Panc1 (cell line): ENCODE results near the gene ENAH. TPM values are rescaled to one million over a fixed set of nuclear protein-coding genes. Genes with fewer than 3 reads are reported as not detected.

ENCODE experiments used
- ATAC-seq: fragments of 200-7000 bp; cut with Tn5 transposase; 2 replicates; pipeline ENCODE4 v1.9.1; 2020; ENCODE audit warnings: mild to moderate bottlenecking, moderate library complexity
- BruUV-seq: library from RNA; stranded (reverse); fragments of 400-500 nt; replicated peaks from 2 replicates; lab custom pipeline; 2021; lab: Mats Ljungman, UMichigan
- CTCF ChIA-PET: fragments of 300-600 bp; sonication (Branson Sonifier 250); formaldehyde crosslinking; loops from one replicate; lab custom pipeline; 2022; ENCODE audit warnings: antibody characterized with exemption; lab: Charles Lee
- POLR2A ChIA-PET: fragments of 300-600 bp; sonication (Branson Sonifier 250); formaldehyde crosslinking; loops from one replicate; lab custom pipeline; 2022; ENCODE audit warnings: antibody characterized with exemption; lab: Charles Lee
- DNase-seq: peaks from one replicate; pipeline ENCODE4 v3.0.0-alpha.2; 2010; ENCODE audit warnings: low read depth, low spot score
- H3K27ac ChIP-seq: 2 replicates; pipeline ENCODE4 v1.5.1; 2011; ENCODE audit warnings: mild to moderate bottlenecking, low read length, inconsistent platforms
- H3K27me3 ChIP-seq: fragments of 200-500 bp; sonication (Bioruptor generic); 2 replicates; pipeline ENCODE4 v1.6.0; 2014; ENCODE audit warnings: low read length, inconsistent platforms; ENCODE audit not compliant: control insufficient read depth, insufficient read depth
- H3K36me3 ChIP-seq: fragments of 200-500 bp; sonication (Bioruptor generic); 2 replicates; pipeline ENCODE4 v1.5.1; 2014; ENCODE audit warnings: inconsistent platforms, mild to moderate bottlenecking, low read length, moderate library complexity; ENCODE audit not compliant: control insufficient read depth, insufficient read depth
- H3K4me1 ChIP-seq: 2 replicates; pipeline ENCODE4 v1.5.1; 2011; ENCODE audit warnings: inconsistent platforms, mild to moderate bottlenecking, low read length, moderate library complexity; ENCODE audit not compliant: control insufficient read depth, insufficient read depth
- H3K4me3 ChIP-seq, 2 experiments: 2 replicates each; pipeline ENCODE4 v1.5.1; 2011 to 2012; ENCODE audit warnings: low read depth in 2 of 2, low read length in 2 of 2, mild to moderate bottlenecking in 2 of 2, inconsistent platforms in 1 of 2, moderate library complexity in 1 of 2
- H3K9me3 ChIP-seq: fragments of 200-500 bp; sonication (Bioruptor generic); 2 replicates; pipeline ENCODE4 v1.5.1; 2014; ENCODE audit warnings: low read depth, mild to moderate bottlenecking, inconsistent platforms, low read length, moderate library complexity; ENCODE audit not compliant: control insufficient read depth, insufficient read depth
- POLR2AphosphoS5 ChIP-seq: IDR thresholded peaks from 2 replicates; pipeline ENCODE4 v1.6.1; 2012; ENCODE audit warnings: mild to moderate bottlenecking, low read depth, low read length, moderate library complexity
- SIN3A ChIP-seq: IDR thresholded peaks from 2 replicates; pipeline ENCODE4 v1.6.1; 2012; ENCODE audit warnings: low read depth, mild to moderate bottlenecking, low read length, moderate library complexity, borderline replicate concordance; ENCODE audit not compliant: insufficient read depth
- TCF7L2 ChIP-seq: IDR thresholded peaks from 2 replicates; pipeline ENCODE4 v1.6.1; 2011; ENCODE audit warnings: mild to moderate bottlenecking, low read depth, low read length, inconsistent platforms
- in situ Hi-C: cut with HindIII; loops from 2 replicates; pipeline ENCODE4 v1.10.0; 2016; ENCODE audit warnings: low sequenced_read_pairs, low pct_unique_long_range_greater_than_20kb
- intact Hi-C: fragments of 100-400 bp; cut with micrococcal nuclease; formaldehyde crosslinking; loops from one replicate; pipeline ENCODE4 v1.10.0; 2022; ENCODE audit not compliant: unreplicated experiment
- total RNA-seq: library from RNA; stranded (reverse); gene quantifications from one replicate; pipeline ENCODE4 v1.2.1, GENCODE V29; 2021; ENCODE audit not compliant: unreplicated experiment
- TF ChIP-seq, protein P1 (sequence below), 2 experiments: IDR thresholded peaks; 2 replicates each; pipeline ENCODE4 v1.6.1; 2011 to 2012; ENCODE audit warnings: low read depth in 2 of 2, control low read depth in 1 of 2, low read length in 1 of 2, mild to moderate bottlenecking in 1 of 2, moderate library complexity in 1 of 2; ENCODE audit not compliant: insufficient read depth in 1 of 2
- TF ChIP-seq, protein P2 (sequence below): fragments of 450-650 bp; IDR thresholded peaks from 2 replicates; pipeline ENCODE4 v1.5.1; 2017; ENCODE audit warnings: mild to moderate bottlenecking

ENAH gene
- total RNA-seq, 1 experiment from 2014 or later: 133 TPM

DNA sequence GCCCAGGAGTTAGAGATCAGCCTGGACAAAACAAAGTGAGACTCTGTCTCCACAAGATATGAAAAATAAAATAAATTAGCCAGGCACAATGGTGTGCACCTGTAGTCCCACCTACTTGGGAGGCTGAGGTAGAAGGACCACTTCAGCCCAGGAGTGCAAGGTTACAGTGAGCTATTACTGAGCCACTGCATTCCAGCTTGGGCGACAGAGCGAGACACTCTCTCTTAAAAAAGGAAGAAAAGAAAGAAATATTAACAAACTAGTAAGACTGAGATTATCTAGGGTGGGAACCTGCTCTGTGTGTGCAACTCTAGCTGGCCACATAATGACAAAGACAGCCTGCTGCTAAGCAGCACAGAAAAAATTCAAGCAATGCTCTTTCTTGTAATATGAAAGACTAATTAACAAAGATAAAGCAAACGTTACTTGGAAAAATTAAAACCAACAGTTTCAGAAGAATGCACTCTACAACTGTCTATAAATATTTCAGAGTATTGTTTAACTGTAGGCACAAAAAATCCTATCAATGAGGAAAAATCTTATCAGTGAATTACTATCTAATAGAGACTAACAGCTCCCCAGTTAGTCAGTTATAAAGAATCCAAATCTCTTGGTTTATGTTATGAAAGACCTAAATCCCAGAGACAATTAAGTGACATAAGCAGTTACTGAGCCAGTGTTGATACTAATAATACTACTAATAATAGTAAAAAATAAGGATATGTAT lies 74.5 kb downstream of the ENAH start:
- Histone ChIP-seq H3K9me3 (no peaks in the 10 kb centered on the region), H3K27ac (no peak overlapping the region), H3K36me3 (no peaks in the 10 kb centered on the region), H3K4me1 (0 out of 2 replicates have a peak, but pooled peaks cover 8% of the 10 kb centered on the region), H3K4me3 (no peak overlapping the region), H3K27me3 (no peaks in the 10 kb centered on the region)
- CTCF ChIA-PET: interaction anchor here (0.6 kb wide), 1 partner anchor 18 kb away, joined by 3 read pairs; no protein-coding TSS in a partner anchor
- POLR2A ChIA-PET: no interaction called here
- intact Hi-C loops (no loop called here), in situ Hi-C loops (no loop called here)
- DNase-seq (no peak), ATAC-seq (no peak)
- BruUV-seq: no TSS peak
- TF ChIP-seq, protein P1, sequence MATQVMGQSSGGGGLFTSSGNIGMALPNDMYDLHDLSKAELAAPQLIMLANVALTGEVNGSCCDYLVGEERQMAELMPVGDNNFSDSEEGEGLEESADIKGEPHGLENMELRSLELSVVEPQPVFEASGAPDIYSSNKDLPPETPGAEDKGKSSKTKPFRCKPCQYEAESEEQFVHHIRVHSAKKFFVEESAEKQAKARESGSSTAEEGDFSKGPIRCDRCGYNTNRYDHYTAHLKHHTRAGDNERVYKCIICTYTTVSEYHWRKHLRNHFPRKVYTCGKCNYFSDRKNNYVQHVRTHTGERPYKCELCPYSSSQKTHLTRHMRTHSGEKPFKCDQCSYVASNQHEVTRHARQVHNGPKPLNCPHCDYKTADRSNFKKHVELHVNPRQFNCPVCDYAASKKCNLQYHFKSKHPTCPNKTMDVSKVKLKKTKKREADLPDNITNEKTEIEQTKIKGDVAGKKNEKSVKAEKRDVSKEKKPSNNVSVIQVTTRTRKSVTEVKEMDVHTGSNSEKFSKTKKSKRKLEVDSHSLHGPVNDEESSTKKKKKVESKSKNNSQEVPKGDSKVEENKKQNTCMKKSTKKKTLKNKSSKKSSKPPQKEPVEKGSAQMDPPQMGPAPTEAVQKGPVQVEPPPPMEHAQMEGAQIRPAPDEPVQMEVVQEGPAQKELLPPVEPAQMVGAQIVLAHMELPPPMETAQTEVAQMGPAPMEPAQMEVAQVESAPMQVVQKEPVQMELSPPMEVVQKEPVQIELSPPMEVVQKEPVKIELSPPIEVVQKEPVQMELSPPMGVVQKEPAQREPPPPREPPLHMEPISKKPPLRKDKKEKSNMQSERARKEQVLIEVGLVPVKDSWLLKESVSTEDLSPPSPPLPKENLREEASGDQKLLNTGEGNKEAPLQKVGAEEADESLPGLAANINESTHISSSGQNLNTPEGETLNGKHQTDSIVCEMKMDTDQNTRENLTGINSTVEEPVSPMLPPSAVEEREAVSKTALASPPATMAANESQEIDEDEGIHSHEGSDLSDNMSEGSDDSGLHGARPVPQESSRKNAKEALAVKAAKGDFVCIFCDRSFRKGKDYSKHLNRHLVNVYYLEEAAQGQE (IDR thresholded peaks at IDR 0.05; ENCODE audit: insufficient read depth in 1 of 2, low read depth in 2 of 2, low read length in 1 of 2): no peak
- TF ChIP-seq POLR2AphosphoS5: no peak
- TF ChIP-seq, protein P2, sequence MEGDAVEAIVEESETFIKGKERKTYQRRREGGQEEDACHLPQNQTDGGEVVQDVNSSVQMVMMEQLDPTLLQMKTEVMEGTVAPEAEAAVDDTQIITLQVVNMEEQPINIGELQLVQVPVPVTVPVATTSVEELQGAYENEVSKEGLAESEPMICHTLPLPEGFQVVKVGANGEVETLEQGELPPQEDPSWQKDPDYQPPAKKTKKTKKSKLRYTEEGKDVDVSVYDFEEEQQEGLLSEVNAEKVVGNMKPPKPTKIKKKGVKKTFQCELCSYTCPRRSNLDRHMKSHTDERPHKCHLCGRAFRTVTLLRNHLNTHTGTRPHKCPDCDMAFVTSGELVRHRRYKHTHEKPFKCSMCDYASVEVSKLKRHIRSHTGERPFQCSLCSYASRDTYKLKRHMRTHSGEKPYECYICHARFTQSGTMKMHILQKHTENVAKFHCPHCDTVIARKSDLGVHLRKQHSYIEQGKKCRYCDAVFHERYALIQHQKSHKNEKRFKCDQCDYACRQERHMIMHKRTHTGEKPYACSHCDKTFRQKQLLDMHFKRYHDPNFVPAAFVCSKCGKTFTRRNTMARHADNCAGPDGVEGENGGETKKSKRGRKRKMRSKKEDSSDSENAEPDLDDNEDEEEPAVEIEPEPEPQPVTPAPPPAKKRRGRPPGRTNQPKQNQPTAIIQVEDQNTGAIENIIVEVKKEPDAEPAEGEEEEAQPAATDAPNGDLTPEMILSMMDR: no peak
- no peak for TF ChIP-seq SIN3A
- no peak for TF ChIP-seq TCF7L2

DNA sequence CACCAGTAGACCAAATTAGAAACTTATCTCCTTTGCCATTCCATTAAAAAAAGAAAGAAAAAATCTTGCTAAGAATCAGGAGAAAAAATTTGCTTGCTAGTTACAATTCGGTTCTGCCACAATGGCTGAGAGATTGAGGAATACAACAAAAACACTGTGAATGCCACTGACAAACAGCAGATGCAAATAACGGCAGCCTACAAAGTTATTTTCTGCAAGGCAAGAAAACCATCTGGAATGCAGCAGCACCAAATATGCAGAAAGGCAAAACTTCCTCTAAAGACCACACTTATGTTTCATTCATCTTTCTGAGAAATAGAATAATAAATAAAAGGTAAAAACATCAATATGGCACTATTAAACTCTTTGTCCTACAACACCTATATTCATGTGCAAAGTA lies 75.7 kb downstream of the ENAH start:
- no peak overlapping the region for H3K4me3 ChIP-seq
- H3K27ac ChIP-seq: no peak overlapping the region
- in situ Hi-C loops: no loop called here
- no peaks in the 10 kb centered on the region for H3K9me3 ChIP-seq
- BruUV-seq: no TSS peak
- H3K36me3 ChIP-seq: no peaks in the 10 kb centered on the region
- H3K4me1 ChIP-seq: 0 out of 2 replicates have a peak, but pooled peaks cover 8% of the 10 kb centered on the region
- intact Hi-C loops: no loop called here
- ATAC-seq (no peak), DNase-seq (no peak)
- ChIA-PET CTCF (no interaction called here), POLR2A (no interaction called here)
- no peaks in the 10 kb centered on the region for H3K27me3 ChIP-seq
- TF ChIP-seq SIN3A (no peak), TCF7L2 (no peak), POLR2AphosphoS5 (no peak)
- TF ChIP-seq, protein P2: no peak
- TF ChIP-seq, protein P1 (IDR thresholded peaks at IDR 0.05; ENCODE audit: insufficient read depth in 1 of 2, low read depth in 2 of 2, low read length in 1 of 2): no peak
